ENCODE measurements around the gene ZFYVE19.

DNA sequence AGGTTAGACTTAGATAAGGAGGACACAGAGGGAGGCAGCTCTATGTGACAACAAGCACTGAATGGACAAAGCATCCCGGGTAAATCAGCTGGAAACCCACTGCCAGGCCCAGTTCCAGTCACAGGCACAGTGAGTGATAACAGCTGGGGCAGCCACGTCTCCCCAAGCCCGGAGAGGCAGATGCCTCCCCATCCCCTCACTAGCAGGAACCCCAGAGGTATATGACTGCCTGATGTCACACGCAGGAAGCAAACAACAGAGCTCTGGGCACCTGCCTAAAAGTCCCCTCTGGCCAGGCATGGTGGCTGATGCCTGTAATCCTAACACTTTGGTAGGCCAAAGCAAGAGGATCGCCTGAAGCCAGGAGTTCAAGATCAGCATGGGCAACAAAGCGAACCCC, 18.9 kb upstream of the ZFYVE19 start:
- TF ChIP-seq, protein P1, sequence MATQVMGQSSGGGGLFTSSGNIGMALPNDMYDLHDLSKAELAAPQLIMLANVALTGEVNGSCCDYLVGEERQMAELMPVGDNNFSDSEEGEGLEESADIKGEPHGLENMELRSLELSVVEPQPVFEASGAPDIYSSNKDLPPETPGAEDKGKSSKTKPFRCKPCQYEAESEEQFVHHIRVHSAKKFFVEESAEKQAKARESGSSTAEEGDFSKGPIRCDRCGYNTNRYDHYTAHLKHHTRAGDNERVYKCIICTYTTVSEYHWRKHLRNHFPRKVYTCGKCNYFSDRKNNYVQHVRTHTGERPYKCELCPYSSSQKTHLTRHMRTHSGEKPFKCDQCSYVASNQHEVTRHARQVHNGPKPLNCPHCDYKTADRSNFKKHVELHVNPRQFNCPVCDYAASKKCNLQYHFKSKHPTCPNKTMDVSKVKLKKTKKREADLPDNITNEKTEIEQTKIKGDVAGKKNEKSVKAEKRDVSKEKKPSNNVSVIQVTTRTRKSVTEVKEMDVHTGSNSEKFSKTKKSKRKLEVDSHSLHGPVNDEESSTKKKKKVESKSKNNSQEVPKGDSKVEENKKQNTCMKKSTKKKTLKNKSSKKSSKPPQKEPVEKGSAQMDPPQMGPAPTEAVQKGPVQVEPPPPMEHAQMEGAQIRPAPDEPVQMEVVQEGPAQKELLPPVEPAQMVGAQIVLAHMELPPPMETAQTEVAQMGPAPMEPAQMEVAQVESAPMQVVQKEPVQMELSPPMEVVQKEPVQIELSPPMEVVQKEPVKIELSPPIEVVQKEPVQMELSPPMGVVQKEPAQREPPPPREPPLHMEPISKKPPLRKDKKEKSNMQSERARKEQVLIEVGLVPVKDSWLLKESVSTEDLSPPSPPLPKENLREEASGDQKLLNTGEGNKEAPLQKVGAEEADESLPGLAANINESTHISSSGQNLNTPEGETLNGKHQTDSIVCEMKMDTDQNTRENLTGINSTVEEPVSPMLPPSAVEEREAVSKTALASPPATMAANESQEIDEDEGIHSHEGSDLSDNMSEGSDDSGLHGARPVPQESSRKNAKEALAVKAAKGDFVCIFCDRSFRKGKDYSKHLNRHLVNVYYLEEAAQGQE (IDR thresholded peaks at IDR 0.05; ENCODE audit: unreplicated experiment), result no peak
- TF ChIP-seq, protein P2, sequence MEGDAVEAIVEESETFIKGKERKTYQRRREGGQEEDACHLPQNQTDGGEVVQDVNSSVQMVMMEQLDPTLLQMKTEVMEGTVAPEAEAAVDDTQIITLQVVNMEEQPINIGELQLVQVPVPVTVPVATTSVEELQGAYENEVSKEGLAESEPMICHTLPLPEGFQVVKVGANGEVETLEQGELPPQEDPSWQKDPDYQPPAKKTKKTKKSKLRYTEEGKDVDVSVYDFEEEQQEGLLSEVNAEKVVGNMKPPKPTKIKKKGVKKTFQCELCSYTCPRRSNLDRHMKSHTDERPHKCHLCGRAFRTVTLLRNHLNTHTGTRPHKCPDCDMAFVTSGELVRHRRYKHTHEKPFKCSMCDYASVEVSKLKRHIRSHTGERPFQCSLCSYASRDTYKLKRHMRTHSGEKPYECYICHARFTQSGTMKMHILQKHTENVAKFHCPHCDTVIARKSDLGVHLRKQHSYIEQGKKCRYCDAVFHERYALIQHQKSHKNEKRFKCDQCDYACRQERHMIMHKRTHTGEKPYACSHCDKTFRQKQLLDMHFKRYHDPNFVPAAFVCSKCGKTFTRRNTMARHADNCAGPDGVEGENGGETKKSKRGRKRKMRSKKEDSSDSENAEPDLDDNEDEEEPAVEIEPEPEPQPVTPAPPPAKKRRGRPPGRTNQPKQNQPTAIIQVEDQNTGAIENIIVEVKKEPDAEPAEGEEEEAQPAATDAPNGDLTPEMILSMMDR (conservative IDR thresholded peaks at IDR 0.05; ENCODE audit: low read depth in 2 of 2), result no peak
- TF ChIP-seq POLR2AphosphoS5 (IDR thresholded peaks at IDR 0.05; ENCODE audit: low read depth) (no peak), EZH2 (IDR thresholded peaks at IDR 0.05; ENCODE audit: low read depth, unreplicated experiment) (no peak), ZNF331 (CRISPR knock-in tag; IDR thresholded peaks at IDR 0.05; ENCODE audit: low read depth) (no peak), JUNB (IDR thresholded peaks at IDR 0.05; ENCODE audit: unreplicated experiment) (no peak), EZH2phosphoT487 (IDR thresholded peaks at IDR 0.05; ENCODE audit: unreplicated experiment) (no peak), CREB1 (CRISPR knock-in tag; IDR thresholded peaks at IDR 0.05; ENCODE audit: low read depth) (no peak), STAT1 (IDR thresholded peaks at IDR 0.05; ENCODE audit: unreplicated experiment) (no peak), NANOG (IDR thresholded peaks at IDR 0.05; ENCODE audit: borderline replicate concordance) (no peak)
